ENCODE data around the gene TPRX2.

DNA sequence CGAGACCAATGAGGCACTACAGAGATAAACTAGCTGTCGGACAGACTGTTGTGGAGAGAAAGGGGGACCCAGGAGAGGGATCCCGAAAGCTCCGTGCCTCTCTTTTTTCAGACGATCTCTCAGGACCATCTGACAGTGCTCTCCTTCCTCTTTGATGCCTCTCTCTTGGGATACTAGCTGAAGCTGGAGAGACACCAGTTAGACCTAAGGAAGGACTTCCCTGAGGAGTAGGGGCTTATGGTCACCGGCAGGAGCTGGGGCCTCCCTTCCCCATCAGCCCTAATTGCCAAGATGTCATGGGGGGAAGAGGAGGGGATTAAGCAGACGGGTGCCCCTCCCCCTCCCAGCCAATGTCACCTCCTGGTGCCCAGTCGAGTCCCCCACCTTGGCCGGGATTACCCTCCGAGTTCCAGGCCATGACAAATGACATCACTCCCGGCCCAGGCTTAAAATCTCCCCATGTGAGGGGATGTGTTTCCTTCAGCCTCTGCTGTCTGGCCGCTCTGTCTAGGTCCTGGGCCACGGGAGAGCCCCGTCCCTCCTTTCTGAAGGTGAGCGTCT, 37.5 kb upstream of the TPRX2 start, which contains the start of gene CRX:
- TF ChIP-seq, protein P1, sequence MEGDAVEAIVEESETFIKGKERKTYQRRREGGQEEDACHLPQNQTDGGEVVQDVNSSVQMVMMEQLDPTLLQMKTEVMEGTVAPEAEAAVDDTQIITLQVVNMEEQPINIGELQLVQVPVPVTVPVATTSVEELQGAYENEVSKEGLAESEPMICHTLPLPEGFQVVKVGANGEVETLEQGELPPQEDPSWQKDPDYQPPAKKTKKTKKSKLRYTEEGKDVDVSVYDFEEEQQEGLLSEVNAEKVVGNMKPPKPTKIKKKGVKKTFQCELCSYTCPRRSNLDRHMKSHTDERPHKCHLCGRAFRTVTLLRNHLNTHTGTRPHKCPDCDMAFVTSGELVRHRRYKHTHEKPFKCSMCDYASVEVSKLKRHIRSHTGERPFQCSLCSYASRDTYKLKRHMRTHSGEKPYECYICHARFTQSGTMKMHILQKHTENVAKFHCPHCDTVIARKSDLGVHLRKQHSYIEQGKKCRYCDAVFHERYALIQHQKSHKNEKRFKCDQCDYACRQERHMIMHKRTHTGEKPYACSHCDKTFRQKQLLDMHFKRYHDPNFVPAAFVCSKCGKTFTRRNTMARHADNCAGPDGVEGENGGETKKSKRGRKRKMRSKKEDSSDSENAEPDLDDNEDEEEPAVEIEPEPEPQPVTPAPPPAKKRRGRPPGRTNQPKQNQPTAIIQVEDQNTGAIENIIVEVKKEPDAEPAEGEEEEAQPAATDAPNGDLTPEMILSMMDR (conservative IDR thresholded peaks at IDR 0.05 in 1 of 2, IDR thresholded peaks at IDR 0.05 in 1 of 2; ENCODE audit: extremely low read depth in 1 of 2, insufficient read depth in 1 of 2, low read depth in 1 of 2, low read length in 2 of 2), result no peak
- TF ChIP-seq EZH2 (IDR thresholded peaks at IDR 0.05; ENCODE audit: borderline replicate concordance, low read length), result no peak

Measured in mammary epithelial cell (primary cell).